NCI-H2227 treated with DMSO at 0.1 percent for 48 hours (cell line): ENCODE results near the gene VSTM2B.
"Not testable (repeated sequence)": the region's sequence is repeated elsewhere in the genome, so short reads cannot be mapped to it uniquely, and the experiment has no call there.

Experiments used
- DNase-seq: peaks from one replicate; lab custom pipeline; 2025; lab: John Stamatoyannopoulos, UW

VSTM2B gene

GRCh38 chr19:29531458-29532025 lies 5.7 kb downstream of the VSTM2B start:
- no peak for DNase-seq

GRCh38 chr19:29532097-29532496 lies 6.3 kb downstream of the VSTM2B start:
- DNase-seq: no peak

- DNase-seq: no peak
Measured at GRCh38 chr19:29532956-29533355, 7.2 kb downstream of the VSTM2B start.

GRCh38 chr19:29533578-29534544 lies 8.1 kb downstream of the VSTM2B start:
- DNase-seq: no peak

GRCh38 chr19:29535214-29535831 lies 9.5 kb downstream of the VSTM2B start:
- no peak for DNase-seq

GRCh38 chr19:29535984-29536508 lies 10.3 kb downstream of the VSTM2B start:
- DNase-seq: no peak

- DNase-seq: no peak
Measured at GRCh38 chr19:29537181-29537580, 11.4 kb downstream of the VSTM2B start.

- no peak for DNase-seq
Measured at GRCh38 chr19:29537601-29538000, 11.8 kb downstream of the VSTM2B start.

GRCh38 chr19:29538146-29538545 lies 12.4 kb downstream of the VSTM2B start:
- DNase-seq: no peak

GRCh38 chr19:29538651-29539050 lies 12.9 kb downstream of the VSTM2B start:
- DNase-seq: no peak

GRCh38 chr19:29539131-29539530 lies 13.3 kb downstream of the VSTM2B start:
- no peak for DNase-seq

- no peak for DNase-seq
Measured at GRCh38 chr19:29539670-29540069, 13.9 kb downstream of the VSTM2B start.

GRCh38 chr19:29540114-29540513 lies 14.3 kb downstream of the VSTM2B start:
- DNase-seq: no peak

- DNase-seq: no peak
Measured at GRCh38 chr19:29541473-29542253, 15.9 kb downstream of the VSTM2B start.

- no peak for DNase-seq
Measured at GRCh38 chr19:29542327-29542726, 16.5 kb downstream of the VSTM2B start.

- no peak for DNase-seq
Measured at GRCh38 chr19:29542776-29543175, 17.0 kb downstream of the VSTM2B start.

- no peak for DNase-seq
Measured at GRCh38 chr19:29543381-29543780, 17.6 kb downstream of the VSTM2B start.

- DNase-seq: no peak
Measured at GRCh38 chr19:29544656-29545360, 19.0 kb downstream of the VSTM2B start.

- not testable (repeated sequence) for DNase-seq
Measured at GRCh38 chr19:29545447-29545846, 19.7 kb downstream of the VSTM2B start.

GRCh38 chr19:29545866-29546582 lies 20.2 kb downstream of the VSTM2B start:
- no peak for DNase-seq
